GM19239 (cell line): ENCODE data around the gene NFXL1.
"Not testable (repeated sequence)": the region's sequence is repeated elsewhere in the genome, so short reads cannot be mapped to it uniquely, and the experiment has no call there.

ENCODE experiments used
- DNase-seq: peaks from one replicate; pipeline ENCODE4 v3.0.0; 2011; ENCODE audit warnings: low spot score; ENCODE audit not compliant: insufficient read length
- FAIRE-seq: peaks from 2 replicates; lab custom pipeline; 2011; peaks lifted over from hg19 to GRCh38; lab: Jason Lieb, UNC

The NFXL1 gene

DNA sequence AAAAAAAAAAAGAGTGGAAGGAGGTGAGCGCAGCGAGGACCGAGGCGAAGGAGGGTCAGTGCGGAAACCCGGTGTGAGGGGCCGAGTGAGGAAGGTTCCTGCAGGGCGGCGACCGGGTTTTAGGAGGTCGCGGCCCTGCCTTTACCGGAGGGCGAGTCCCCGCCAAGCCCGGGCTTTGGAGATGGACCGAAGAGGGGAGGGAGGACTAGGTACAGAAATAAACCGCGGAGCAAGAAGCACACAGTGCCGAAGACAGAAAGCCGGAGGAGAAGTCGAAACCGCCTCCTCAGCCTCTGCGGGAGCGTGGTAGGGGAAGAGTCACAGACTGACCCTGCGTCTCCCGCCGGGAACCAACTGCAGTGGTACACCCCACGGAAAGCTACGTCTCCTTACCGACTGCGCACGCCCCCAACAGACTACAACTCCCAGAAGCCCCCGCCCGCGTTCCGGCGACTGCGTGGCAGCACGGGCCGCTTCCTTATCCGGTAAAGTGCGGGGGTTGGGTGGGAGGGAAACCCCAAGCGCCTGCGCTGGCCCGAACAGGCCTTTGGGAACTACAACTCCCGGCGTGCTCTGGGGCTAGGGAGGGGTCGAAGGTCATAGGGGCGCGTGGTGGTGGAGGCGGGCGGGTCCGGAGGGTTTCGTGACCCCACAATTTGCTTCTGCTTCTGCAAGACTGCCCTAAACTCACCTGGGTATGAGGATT, at the start of gene NFXL1:
Gene NFXL1 (minus strand): TSS at position 364 of the 706 bp plus-strand sequence. CDS start 380 bp downstream, outside the sequence.
- DNase-seq, result peak; percentile 83
- FAIRE-seq, result no peak

DNA sequence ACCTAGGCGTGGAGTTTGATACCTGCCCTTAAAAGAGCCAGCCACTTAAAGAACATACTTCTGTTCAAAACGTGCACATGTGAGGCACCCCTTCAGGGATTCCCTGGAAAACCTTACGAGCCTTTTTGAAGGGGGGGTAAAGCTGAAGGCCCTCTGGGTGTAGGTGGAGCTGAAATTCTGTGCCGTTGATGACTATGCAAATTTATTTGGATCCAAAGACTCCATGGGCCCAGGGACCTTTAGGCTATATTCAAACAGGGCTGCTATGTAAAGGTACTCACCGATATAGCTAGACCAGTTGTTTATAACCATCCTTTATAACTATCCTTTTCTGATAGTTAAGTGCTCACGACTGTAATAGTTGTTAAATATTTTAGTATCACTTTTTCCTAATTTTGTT, 40.3 kb upstream of the NFXL1 start:
- DNase-seq (no peak), FAIRE-seq (no peak)

DNA sequence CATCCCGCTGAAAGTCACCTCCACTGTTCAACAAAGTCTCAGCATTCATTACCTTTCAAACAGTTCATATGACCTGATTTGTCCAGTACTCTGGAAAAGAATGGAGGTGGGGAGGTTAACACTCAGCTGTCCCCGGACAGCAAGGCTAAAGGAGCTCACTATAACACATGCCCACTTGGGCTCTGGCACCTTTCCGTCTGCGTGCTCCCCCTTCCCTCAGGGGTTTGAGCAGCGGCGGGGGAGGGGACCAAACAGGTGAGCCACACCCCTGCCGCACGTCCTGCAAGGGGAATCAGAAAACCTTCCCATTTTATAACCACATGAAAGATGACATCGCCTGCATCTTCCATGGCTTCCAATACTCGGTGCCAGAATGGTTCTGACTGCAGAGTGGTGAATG, 39.9 kb upstream of the NFXL1 start:
- FAIRE-seq (no peak), DNase-seq (no peak)

DNA sequence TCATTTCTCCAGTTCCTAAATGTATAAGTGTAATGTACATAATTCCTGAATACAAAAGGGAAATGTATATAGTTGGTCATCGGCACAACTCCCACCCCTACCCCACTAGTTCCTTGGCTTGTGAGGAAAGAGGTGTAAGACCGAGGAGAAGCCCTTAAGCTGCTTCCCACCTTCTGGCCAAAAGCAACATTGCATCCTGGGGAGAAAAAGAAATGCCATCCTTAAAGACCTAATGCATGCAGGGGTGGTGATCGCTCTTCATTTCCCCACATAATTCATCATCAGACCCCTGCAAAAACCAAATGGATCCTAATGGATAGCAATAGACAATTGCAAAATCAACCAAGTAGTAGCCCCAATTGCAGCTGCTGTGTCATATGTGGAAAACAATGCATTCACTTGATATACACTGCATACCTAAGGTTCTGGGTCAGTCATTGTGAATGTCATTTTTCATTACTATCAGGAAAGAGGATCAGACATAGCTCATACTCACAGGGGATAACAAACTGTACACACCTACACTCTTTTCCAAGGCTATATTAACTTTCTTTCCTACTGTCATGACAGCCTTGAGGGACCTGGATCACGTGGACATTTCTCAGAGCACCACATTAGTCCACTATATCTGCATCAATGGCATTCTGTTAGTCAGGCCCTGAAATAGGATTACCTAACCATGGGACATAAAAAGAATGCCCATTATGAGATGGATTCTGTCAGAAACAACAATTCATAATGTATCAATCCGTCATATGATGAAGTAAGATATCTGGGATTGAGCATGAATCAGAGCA, 31.7 kb upstream of the NFXL1 start:
- no peak for DNase-seq
- FAIRE-seq, result no peak

DNA sequence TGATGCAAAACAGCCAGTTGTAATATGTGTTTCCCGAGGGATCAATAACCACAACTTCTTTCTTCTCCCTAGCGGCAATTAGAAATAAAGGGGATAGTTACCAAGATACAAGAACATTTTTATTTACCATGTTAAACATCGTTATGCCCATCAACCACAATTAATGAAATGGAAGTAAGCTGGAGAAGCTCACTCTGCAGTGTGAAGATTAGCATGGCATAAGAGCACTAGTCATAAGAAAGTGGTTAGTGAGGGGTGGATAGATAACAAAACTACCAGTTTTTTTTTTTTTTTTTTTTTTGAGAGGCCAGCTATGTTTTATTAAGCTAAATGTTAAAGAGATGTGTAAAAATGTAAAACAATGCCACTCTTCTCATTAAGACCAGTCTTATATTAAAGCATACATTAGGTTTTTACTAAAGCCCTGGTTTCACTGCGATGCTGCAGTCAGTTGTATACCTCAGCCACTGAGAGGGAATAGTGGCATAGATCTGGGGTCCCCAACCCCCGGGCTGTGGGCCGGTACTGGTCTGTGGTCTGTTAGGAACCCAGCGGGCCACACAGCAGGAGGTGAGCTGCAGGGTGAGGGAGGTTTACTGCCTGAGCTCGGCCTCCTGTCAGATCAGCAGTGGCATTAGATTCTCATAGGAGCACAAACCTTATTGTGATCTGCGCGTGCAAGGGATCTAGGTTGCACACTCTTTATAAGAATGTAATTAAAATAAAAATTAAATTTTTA, 27.9 kb upstream of the NFXL1 start:
- FAIRE-seq (no peak), DNase-seq (no peak)

DNA sequence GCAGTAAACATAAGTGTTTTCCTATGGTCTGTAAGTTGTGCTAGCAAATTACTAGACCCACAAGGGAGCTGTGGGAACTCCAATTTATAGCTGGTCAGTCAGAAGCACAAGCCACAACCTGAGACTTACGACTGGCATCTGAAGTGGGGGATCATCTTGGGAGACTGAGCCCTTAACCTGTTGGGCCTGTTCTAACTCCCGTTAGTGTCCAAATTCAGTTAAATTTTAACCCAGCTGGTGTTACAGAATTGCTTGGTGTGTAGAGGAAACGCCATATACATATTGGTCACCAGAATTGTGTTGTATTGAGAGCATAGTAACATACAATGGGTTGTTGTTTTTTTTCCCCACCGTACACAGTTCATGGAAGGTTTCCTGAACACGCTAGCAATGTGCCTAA, 25.1 kb upstream of the NFXL1 start:
- FAIRE-seq (no peak), DNase-seq (no peak)

DNA sequence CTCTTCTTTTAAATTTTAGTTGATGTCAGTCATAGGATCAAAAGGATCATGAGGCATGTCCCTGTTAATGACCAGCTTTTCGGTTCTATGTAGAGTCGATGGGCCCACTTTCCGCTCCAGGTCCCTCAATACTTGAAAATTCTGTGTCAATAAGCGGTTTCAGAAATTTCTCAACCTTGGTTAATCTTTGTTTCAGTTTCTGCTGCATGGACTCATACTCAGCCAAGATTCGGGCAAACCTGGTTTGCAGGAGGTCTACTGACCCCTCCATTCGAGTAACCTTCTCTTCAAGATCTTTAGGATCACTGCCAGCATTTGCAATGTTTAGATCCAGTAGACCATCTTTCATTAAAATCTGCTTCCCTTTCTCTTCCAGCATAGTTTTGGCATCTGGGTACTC, 22.0 kb upstream of the NFXL1 start:
- DNase-seq, result no peak
- FAIRE-seq, result no peak

DNA sequence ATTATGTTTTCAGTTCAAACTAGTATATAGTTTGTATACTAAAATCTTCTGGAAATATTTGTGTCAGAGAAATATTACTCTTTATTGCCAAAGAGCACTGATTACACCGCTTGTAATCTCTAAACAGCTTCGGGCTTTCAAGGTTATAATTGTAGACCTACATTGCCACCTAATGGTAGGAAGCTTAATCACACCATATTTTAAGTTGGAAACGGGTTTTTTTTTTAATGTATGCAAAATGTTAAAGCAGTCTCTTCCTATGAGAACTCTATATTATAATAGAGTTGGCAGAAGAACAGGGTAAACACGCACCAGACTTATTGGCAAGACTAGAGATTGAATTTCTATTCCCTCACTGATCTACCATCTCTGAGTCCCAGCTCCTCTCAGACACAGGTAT, 19.5 kb upstream of the NFXL1 start:
- FAIRE-seq (peak; percentile 85), DNase-seq (no peak)

DNA sequence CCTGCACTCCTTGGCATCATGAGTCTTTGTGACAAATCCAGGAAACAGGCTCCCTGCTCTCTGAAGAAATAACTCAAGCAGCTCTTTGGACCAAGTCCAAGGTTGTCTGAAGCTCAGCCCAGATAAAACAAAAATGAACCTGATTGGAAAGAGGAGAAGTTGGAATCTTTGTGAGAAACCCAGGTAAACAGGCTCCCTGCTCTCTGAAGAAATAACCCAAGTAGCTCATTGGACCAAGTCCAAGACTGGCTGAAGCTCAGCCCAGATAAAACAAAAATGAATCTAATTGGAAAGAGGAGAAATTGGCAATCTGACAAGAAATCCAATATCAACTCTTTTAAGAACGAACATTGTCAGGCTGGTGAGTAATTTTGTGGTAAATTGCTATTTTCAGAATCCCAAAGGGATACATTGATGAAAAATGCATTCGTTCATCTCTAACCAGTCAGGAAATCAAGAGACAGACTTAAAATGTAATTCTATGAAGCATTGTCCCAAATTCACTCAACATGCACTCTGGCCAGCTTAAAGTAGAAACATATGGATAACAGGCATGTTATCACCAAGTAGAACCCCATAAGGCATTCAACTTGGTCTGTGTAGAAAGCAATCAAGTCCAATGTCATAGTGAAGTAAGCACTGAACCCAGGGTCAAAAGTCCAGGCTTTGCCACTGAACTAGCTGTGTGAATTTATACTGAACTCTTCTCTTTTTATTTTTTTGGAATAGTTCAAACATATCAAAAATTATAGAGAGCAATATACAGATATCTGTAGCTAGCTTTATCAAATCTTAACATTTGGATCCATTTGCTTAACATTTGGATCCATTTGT, 16.8 kb upstream of the NFXL1 start:
- DNase-seq (no peak), FAIRE-seq (no peak)

DNA sequence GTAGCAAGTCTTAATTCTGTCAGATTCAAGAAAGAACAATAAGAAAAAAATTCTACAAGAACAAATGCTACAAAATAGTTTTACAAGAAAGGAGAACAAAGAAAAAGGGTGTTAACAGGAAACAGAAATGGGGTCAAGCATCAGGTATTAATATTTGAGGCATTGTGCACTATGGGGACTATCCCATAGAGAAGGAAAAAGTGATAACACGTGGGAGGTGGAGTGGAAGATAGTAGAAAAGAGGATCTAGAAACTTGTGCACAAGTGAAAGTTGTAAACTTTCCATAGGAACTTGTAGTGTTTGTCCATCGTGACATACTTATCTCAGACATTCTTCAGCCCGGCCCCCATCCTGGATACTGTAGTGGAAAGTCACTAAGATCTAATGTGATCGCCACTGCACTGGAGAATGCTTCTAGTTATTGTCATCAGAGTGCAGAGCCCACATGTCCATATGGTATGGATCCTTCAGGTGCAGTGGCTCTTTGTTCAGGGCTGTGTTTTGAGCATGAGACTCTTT, 15.4 kb upstream of the NFXL1 start:
- no peak for DNase-seq
- FAIRE-seq, result no peak

DNA sequence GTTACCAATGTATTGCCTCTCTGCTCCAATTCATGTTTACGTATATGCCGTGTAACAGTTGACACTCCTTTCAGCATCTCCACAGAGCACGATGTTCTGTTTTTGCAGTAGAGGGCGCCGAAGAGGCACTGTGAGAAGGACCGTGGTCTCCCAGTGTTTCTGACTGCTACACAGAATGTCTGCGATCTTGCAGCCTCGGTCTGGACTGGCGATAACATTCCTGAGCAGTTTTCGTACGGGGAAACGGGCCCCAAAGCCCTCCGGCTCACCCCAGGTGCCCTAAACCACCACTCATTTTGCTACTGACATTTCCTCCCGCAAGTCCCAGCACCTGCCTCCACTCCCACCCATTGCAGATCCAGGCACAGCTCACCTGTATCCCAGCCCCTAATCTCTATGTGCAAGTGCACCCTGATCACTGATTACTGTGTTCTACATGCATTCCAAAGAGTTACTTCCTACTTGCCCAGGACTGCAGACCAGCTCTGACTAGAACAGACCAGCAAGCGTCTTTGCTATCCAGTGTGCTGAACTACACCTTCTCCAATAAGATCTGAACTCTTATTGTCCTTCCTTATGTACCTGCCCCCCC, 12.4 kb upstream of the NFXL1 start:
- no peak for DNase-seq
- FAIRE-seq, result peak; percentile 92

DNA sequence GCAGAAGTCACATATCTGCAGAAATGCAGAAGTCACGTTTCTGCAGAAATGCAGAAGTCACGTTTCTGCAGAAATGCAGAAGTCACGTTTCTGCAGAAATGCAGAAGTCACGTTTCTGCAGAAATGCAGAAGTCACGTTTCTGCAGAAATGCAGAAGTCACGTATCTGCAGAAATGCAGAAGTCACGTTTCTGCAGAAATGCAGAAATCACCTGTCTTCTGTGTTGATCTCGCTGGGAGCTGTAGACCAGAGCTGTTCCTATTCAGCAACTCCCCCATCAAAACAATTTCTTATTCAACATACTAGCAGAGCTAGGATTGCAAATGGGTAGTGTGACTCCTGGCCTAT, 8.9 kb upstream of the NFXL1 start:
- FAIRE-seq, result peak; percentile 11
- not testable (repeated sequence) for DNase-seq

DNA sequence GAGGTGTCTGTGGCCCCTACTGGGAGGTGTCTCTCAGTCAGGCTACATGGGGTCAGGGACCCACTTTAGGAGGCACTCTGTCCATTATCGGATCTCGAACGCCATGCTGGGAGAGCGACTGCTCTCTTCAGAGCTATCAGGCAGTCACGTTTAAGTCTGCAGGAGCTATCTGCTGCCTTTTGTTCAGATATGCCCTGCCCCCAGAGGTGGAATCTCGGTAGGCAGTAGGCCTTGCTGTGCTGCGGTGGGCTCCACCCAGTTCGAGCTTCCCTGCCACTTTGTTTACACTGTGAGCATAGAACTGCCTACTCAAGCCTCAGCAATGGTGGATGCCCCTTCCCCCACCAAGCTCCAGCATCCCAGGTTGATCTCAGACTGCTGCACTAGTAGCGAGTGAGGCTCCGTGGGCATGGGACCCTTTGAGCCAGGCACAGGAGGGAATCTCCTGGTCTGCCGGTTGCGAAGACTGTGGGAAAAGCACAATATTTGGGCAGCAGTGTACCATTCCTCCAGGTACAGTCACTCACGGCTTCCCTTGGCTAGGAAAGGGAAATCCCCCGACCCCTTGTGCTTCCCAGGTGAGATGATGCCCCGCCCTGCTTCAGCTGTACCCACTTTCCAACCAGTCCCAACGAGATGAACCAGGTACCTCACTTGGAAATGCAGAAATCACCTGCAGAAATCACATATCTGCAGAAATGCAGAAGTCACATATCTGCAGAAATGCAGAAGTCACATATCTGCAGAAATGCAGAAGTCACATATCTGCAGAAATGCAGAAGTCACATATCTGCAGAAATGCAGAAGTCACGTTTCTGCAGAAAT, 8.3 kb upstream of the NFXL1 start:
- FAIRE-seq, DNase-seq: not testable (repeated sequence)

DNA sequence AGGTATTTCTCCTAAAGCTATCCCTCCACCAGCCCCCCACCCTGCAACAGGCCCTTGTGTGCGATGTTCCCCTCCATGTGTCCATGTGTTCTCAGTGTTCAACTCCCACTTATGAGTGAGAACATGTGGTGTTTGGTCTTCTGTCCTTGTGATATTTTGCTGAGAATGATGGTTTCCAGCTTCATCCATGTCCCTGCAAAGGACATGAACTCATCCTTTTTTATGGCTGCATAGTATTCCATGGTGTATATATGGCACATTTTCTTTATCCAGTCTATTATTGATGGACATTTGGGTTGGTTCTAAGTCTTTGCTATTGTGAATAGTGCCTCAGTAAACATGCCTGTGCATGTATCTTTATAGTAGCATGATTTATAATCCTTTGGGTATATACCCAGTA, 2.8 kb upstream of the NFXL1 start:
- not testable (repeated sequence) for FAIRE-seq, DNase-seq

DNA sequence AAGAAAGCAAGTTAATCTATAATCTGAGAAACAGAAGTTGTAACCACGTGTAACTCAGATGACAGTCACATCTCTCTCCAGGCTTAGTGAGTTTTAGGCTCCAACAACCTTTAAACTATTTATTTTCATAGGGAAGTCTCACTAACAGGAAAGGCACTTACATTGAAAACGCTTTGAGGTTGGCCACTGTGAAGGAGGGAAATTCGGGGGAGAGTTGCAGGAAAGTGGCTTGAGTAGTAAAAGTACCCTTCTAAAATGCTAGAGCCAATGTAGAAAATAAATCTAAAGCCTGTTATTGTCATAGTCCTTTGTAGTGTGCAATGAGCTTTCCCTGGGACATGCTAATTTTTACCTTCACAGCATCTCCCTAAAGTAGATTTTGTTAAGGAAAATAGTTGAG, 995 bp upstream of the NFXL1 start:
- FAIRE-seq, result no peak
- DNase-seq, result no peak

DNA sequence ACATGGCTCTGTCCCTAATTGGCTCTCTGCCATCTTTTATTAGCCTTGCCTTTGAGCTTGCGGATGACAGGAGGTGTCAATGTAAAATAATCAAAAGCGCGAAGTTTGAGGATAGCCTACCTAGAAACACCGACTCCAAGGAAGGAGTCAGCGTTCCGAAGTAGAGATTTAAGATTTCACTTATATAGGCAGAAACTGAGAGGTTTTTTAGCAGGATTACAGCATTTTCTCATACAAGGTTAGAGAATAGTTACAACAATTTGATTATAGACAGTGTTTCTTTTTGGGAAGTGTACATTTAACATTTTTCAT, 499 bp upstream of the NFXL1 start:
- DNase-seq (no peak), FAIRE-seq (peak; percentile 96)

DNA sequence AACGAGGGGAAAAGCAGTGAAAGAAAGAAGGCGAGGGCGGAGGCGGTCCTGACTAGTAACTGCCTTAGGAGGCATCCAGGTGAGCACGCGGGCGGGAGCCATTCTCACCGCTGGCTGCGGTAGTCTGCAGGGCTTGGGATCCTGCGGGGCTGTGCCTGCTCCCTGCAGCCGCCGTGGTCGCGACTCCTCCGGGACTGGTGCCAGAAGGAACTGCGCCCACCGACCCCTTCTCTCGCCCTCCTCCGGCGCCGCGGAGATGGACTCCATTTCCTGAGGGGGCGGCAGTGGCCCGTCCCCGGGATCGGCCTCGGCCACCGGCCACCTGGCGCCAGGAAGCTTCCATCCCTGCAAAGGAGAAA, 543 bp downstream of the NFXL1 start:
- peak; percentile 2 for DNase-seq
- no peak for FAIRE-seq

DNA sequence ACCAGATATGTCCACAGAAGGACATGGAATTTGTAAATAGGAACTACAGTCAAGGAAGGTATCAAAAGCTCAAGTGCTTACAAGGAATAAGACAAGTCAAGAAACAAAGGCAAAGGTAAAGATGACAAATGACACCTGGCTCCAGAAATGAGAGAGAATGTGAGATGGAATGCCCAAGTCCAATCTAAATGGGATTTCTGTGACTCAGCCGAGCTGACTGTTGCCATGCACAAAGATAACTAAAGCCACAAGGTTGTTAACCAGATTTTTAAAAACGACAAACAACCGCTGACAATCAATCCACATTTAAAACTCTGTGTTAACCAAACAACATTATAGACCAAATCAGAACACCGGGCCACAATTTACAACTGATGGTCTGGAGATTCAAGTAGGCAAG, 1.1 kb downstream of the NFXL1 start:
- DNase-seq (no peak), FAIRE-seq (peak; percentile 23)

DNA sequence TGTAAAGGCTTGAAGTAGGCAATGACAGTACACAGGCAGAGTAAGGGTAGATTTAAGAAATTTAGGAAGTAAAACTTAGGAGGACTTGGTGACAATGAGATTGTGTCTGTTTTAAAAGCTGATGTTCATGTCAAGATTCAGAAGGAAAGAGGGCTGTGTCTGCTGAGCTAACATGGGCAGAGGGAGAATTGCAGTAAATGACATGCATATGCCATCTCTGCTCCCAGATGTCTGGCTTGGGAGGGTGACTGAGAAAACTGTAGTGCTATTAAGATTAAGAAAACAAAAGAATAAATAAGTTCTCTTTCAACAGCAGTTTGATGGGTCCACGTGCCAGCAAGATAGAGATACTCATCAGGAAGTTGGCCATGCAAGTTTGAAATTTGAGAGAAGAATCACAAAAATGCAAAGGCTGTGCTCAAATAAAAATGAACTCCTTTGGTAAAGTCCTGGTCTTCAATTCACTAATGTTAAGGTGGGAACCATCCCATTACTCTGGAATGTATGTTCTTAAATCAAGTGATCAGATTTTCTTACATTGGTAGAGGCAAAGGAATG, 7.2 kb downstream of the NFXL1 start:
- FAIRE-seq, result no peak
- DNase-seq, result no peak
